Measurements from ENCODE around the gene LPCAT1. TPM values are rescaled to one million over a fixed set of nuclear protein-coding genes. Genes with fewer than 3 reads are reported as not detected.
"Not testable (repeated sequence)": the region's sequence is repeated elsewhere in the genome, so short reads cannot be mapped to it uniquely, and the experiment has no call there.

LPCAT1 gene
- total RNA-seq, 1 donor from 2014 or later = 77.0 TPM

- no peak for DNase-seq (ENCODE audit: extremely low read depth, low read depth, low spot score)
Observed at GRCh38 chr5:1431021-1431811, 92.5 kb downstream of the LPCAT1 start.

GRCh38 chr5:1430121-1430795 is 93.5 kb downstream of the LPCAT1 start:
- DNase-seq (ENCODE audit: extremely low read depth, low read depth, low spot score) = no peak

- no peak for DNase-seq (ENCODE audit: extremely low read depth, low read depth, low spot score)
Observed at GRCh38 chr5:1429496-1429895, 94.3 kb downstream of the LPCAT1 start.

GRCh38 chr5:1429066-1429465 is 94.7 kb downstream of the LPCAT1 start:
- DNase-seq (ENCODE audit: extremely low read depth, low read depth, low spot score) = no peak

- DNase-seq (ENCODE audit: extremely low read depth, low read depth, low spot score) = no peak
Observed at GRCh38 chr5:1428107-1428506, 95.7 kb downstream of the LPCAT1 start.

GRCh38 chr5:1424716-1425115 is 99.0 kb downstream of the LPCAT1 start:
- DNase-seq (ENCODE audit: extremely low read depth, low read depth, low spot score) = no peak

GRCh38 chr5:1423901-1424603 is 99.7 kb downstream of the LPCAT1 start:
- DNase-seq (ENCODE audit: extremely low read depth, low read depth, low spot score) = no peak

GRCh38 chr5:1422522-1422921 is 101.2 kb downstream of the LPCAT1 start:
- not testable (repeated sequence) for DNase-seq (ENCODE audit: extremely low read depth, low read depth, low spot score)

- DNase-seq (ENCODE audit: extremely low read depth, low read depth, low spot score) = no peak
Observed at GRCh38 chr5:1421521-1422341, 102.0 kb downstream of the LPCAT1 start.

GRCh38 chr5:1420211-1421195 is 103.3 kb downstream of the LPCAT1 start:
- no peak for DNase-seq (ENCODE audit: extremely low read depth, low read depth, low spot score)

- no peak for DNase-seq (ENCODE audit: extremely low read depth, low read depth, low spot score)
Observed at GRCh38 chr5:1419476-1420210, 104.1 kb downstream of the LPCAT1 start.

- DNase-seq (ENCODE audit: extremely low read depth, low read depth, low spot score) = no peak
Observed at GRCh38 chr5:1418921-1419280, 104.9 kb downstream of the LPCAT1 start.

GRCh38 chr5:1418238-1418920 is 105.4 kb downstream of the LPCAT1 start:
- DNase-seq (ENCODE audit: extremely low read depth, low read depth, low spot score) = no peak

GRCh38 chr5:1417586-1418225 is 106.1 kb downstream of the LPCAT1 start:
- DNase-seq (ENCODE audit: extremely low read depth, low read depth, low spot score) = no peak

- no peak for DNase-seq (ENCODE audit: extremely low read depth, low read depth, low spot score)
Observed at GRCh38 chr5:1416856-1417469, 106.8 kb downstream of the LPCAT1 start.

- DNase-seq (ENCODE audit: extremely low read depth, low read depth, low spot score) = no peak
Observed at GRCh38 chr5:1415626-1416360, 108.0 kb downstream of the LPCAT1 start.

- no peak for DNase-seq (ENCODE audit: extremely low read depth, low read depth, low spot score)
Observed at GRCh38 chr5:1415059-1415425, 108.7 kb downstream of the LPCAT1 start.
